Tibial nerve (tissue), 4 donors: Measurements from ENCODE around the gene CCDC188. TPM values are rescaled to one million over a fixed set of nuclear protein-coding genes. Genes with fewer than 3 reads are reported as not detected.

Experiments
- DNase-seq, 2 donors: peaks; one replicate each; pipeline ENCODE4 v3.0.0-alpha.2; 2019; ENCODE audit warnings: low spot score in 2 of 2
- H3K27ac ChIP-seq, 4 donors: fragments of 200-600 bp; sonication (generic) in 3 of 4; one replicate each; pipeline ENCODE4 v1.5.1; 2017 to 2019; ENCODE audit warnings: mild to moderate bottlenecking in 1 of 4
- H3K27me3 ChIP-seq, 2 donors: fragments of 200-600 bp; sonication (generic) in 1 of 2; one replicate each; pipeline versions ENCODE4 v1.5.1 to v1.6.0; 2017 to 2019
- H3K36me3 ChIP-seq, 3 donors: fragments of 200-600 bp; sonication (generic); one replicate each; pipeline ENCODE4 v1.5.1; 2018 to 2019
- H3K4me1 ChIP-seq, 4 donors: fragments of 200-600 bp; sonication (generic) in 3 of 4; one replicate each; pipeline ENCODE4 v1.5.1; 2017 to 2019
- H3K4me3 ChIP-seq, 4 donors: fragments of 200-600 bp; sonication (generic) in 3 of 4; one replicate each; pipeline ENCODE4 v1.5.1; 2017 to 2019; ENCODE audit warnings: mild to moderate bottlenecking in 1 of 4, moderate library complexity in 1 of 4
- H3K9me3 ChIP-seq, 4 donors: fragments of 200-600 bp; sonication (generic) in 3 of 4; one replicate each; pipeline ENCODE4 v1.5.1; 2017 to 2019
- EP300 ChIP-seq, 2 donors: sonication (generic); formaldehyde crosslinking; IDR thresholded peaks; one replicate each; pipeline ENCODE4 v1.6.1; 2017; ENCODE audit warnings: antibody characterized with exemption in 2 of 2, mild to moderate bottlenecking in 1 of 2
- POLR2A ChIP-seq, 2 donors: fragments of 450-650 bp; IDR thresholded peaks; one replicate each; pipeline ENCODE4 v1.6.1; 2017; ENCODE audit warnings: antibody characterized with exemption in 2 of 2, mild to moderate bottlenecking in 2 of 2, moderate library complexity in 2 of 2
- WGBS, 2 donors: methylation state at CpG; one replicate each; pipeline ENCODE4 v1.1.5; 2018; 5-methylcytosine and 5-hydroxymethylcytosine counted together
- total RNA-seq, 4 donors: library from RNA; depleted of rRNA; stranded (reverse); fragments of >200 nt; gene quantifications; one replicate each; pipeline ENCODE4 v1.1.0, GENCODE V29; 2016
- TF ChIP-seq, protein P1 (sequence below), 5 experiments: fragments of 200-600 bp in 3 of 5; fragments of 450-650 bp in 2 of 5; sonication (generic) in 3 of 5; IDR thresholded peaks; one replicate each; pipeline ENCODE4 v1.5.1; 2016 to 2019; ENCODE audit warnings: antibody characterized with exemption in 5 of 5, mild to moderate bottlenecking in 3 of 5, moderate library complexity in 2 of 5

The CCDC188 gene
- total RNA-seq, 4 donors from 2014 or later: 1.5 to 12.4 (median 6.6) TPM

DNA sequence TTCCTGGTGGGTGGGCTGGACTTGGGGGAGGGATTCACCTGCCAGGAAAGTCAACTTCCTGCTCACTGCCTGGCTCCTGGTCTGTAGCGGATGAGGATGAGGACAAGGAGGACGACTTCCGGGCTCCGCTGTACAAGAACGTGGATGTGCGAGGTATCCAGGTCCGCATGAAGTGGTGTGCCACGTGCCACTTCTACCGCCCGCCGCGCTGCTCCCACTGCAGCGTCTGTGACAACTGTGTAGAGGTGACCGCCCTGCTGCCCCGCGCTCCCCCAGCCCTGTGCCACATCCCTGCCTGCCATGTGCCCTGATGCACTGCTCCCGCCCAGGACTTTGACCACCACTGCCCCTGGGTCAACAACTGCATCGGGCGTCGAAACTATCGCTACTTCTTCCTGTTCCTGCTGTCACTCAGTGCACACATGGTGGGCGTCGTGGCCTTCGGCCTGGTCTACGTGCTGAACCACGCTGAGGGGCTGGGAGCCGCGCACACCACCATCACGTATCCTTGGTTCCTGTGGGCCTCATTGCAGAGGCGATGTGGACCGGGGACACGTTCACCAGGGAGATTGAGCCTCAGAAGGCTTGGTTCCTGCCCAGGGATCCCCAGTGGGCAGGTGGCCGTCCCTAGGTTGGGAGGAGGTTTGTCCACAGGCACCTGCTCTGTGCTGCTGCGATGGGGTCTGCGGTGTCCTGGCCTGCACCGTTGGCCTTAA lies 11.3 kb downstream of the CCDC188 start:
- TF ChIP-seq EP300 (IDR thresholded peaks at IDR 0.05) (no peak), POLR2A (IDR thresholded peaks at IDR 0.05) (no peak)
- TF ChIP-seq, protein P1, sequence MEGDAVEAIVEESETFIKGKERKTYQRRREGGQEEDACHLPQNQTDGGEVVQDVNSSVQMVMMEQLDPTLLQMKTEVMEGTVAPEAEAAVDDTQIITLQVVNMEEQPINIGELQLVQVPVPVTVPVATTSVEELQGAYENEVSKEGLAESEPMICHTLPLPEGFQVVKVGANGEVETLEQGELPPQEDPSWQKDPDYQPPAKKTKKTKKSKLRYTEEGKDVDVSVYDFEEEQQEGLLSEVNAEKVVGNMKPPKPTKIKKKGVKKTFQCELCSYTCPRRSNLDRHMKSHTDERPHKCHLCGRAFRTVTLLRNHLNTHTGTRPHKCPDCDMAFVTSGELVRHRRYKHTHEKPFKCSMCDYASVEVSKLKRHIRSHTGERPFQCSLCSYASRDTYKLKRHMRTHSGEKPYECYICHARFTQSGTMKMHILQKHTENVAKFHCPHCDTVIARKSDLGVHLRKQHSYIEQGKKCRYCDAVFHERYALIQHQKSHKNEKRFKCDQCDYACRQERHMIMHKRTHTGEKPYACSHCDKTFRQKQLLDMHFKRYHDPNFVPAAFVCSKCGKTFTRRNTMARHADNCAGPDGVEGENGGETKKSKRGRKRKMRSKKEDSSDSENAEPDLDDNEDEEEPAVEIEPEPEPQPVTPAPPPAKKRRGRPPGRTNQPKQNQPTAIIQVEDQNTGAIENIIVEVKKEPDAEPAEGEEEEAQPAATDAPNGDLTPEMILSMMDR (IDR thresholded peaks at IDR 0.05): no peak
- Histone ChIP-seq H3K27me3 (no peaks in the 10 kb centered on the region), H3K36me3 (peaks cover 0 to 58% (median 0%) of the 10 kb centered on the region in 3 donors), H3K27ac (peak overlapping the region; percentile 23 to 94 (median 60)), H3K4me1 (peaks cover 0 to 59% (median 37%) of the 10 kb centered on the region in 4 donors), H3K9me3 (no peaks in the 10 kb centered on the region), H3K4me3 (no peak overlapping the region)
- 92 to 94% methylated on average over 30 to 35 of the region's 36 CpGs for WGBS, 2 donors
- DNase-seq: no peak

DNA sequence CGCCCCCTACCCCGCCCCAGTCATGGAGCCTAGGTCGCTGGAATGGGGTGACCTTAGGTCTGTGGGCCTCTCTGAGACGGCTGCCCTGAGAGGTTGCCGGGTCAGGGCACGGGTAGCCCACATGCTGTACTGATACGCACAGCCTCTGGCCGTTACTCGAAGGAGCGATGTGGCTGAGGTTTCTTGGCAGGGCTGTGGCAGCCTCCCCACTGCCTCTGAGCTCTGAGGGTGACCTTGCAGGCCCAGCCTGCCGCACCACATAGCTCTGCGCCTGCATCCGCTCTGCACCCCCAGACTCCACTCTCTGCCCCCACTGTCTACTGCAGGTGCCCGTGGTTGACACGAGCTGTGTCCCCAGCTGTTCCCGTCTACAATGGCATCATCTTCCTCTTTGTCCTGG lies 12.0 kb downstream of the CCDC188 start:
- Histone ChIP-seq H3K27ac (peak overlapping the region; percentile 5 to 94 (median 54)), H3K4me1 (peaks cover 0 to 66% (median 44%) of the 10 kb centered on the region in 4 donors)

DNA sequence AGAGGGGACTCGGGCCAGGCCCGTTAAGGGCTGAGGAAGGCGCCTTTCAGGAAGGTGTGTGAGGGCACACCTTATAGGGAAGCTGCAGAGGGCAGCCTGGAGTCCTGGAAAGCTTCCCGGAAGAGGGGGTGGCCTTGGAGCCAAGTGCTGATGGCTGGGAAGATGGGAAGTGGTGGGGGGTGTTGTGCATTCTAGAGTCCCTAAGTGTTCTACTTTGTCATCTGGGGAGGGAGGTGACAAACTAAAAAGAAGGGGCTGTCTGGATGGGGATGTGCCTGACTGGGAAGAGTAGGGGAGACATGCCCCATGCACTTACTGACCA lies 12.5 kb downstream of the CCDC188 start:
- Histone ChIP-seq H3K4me3 (no peak overlapping the region), H3K27me3 (no peaks in the 10 kb centered on the region), H3K27ac (peak overlapping the region; percentile 14 to 94 (median 54)), H3K36me3 (peaks cover 0 to 46% (median 0%) of the 10 kb centered on the region in 3 donors), H3K9me3 (no peaks in the 10 kb centered on the region), H3K4me1 (peaks cover 0 to 71% (median 46%) of the 10 kb centered on the region in 4 donors)
- WGBS, 2 donors: 41 to 50% methylated on average over 4 of the region's 4 CpGs
- DNase-seq: no peak
- TF ChIP-seq POLR2A (IDR thresholded peaks at IDR 0.05) (no peak), EP300 (IDR thresholded peaks at IDR 0.05) (no peak)
- TF ChIP-seq, protein P1 (IDR thresholded peaks at IDR 0.05): no peak

More for the DNA sequence above, 12.0 kb downstream of the CCDC188 start:
- no peaks in the 10 kb centered on the region for H3K27me3 ChIP-seq
- TF ChIP-seq, protein P1 (IDR thresholded peaks at IDR 0.05): no peak
- TF ChIP-seq POLR2A (IDR thresholded peaks at IDR 0.05) (no peak), EP300 (IDR thresholded peaks at IDR 0.05) (peak in 1 of 2 donors; percentile 11)
- 83 to 88% methylated on average over 7 to 16 of the region's 16 CpGs for WGBS, 2 donors
- H3K4me3 ChIP-seq: no peak overlapping the region
- no peak for DNase-seq
- H3K36me3 ChIP-seq: peaks cover 0 to 51% (median 0%) of the 10 kb centered on the region in 3 donors
- no peaks in the 10 kb centered on the region for H3K9me3 ChIP-seq

DNA sequence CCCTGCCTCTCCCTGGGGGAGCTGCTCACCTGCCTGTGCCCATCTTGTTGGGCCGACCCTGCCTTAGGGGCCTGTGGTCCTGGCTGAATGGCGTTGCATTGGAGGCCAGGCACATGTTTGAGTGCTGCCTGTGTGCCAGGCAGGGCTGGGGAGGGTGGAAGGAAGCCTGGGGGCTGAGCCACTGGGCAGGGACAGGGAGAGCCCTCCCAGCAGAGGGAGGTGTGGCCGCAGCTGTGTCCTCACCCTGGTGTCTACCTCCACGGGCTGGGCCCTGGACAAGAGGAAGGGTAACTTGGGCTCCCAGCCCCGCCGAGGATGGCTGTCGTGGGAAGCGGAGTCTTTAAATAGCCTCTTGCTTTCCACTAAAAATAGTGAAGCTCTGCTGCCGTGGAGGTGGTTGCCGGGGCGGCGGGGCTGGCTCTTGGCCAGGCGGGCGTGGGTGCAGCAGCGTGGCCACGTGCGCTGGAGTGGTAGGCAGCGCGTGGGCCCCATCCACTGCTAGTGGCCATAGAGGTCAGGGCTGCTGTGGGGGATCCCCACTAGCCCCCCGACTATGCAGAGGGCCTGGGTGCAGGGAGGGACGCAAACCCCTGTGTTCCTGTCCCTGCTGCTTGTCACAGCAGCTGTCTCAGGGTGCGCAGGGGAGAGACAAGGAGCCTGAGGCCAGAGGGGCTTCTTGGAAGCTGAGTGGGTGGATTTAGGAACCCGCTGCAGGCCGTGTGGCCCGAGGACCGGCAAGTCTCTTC lies 13.0 kb downstream of the CCDC188 start:
- Histone ChIP-seq H3K27me3 (no peaks in the 10 kb centered on the region), H3K4me3 (no peak overlapping the region), H3K36me3 (peaks cover 0 to 41% (median 0%) of the 10 kb centered on the region in 3 donors), H3K27ac (peak overlapping the region; percentile 46 to 94 (median 69)), H3K4me1 (peaks cover 0 to 76% (median 49%) of the 10 kb centered on the region in 4 donors), H3K9me3 (no peaks in the 10 kb centered on the region)
- TF ChIP-seq EP300 (IDR thresholded peaks at IDR 0.05): peak in 1 of 2 donors; percentile 22
- TF ChIP-seq, protein P1 (IDR thresholded peaks at IDR 0.05): no peak
- 28 to 33% methylated on average over 21 to 26 of the region's 26 CpGs for WGBS, 2 donors
- no peak for DNase-seq

DNA sequence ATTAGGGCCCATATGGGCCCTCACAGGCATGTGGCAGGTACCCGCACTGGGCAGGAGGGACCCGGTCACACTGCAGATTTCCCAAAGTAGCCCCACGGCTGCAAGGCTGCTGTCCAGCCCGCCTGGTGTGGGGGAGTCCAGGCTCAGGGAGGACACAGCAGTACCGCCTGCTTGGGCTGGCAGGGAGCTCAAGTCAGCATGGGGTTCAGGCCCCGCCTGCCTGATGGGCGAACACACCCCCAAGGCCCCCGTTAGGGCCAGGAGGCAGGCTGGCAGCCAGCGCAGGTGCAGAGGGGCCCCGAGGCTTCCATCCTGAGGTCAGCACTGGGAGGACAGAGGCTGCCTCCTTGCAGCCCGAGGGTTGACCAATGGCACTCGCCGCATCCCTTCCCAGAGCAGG lies 13.7 kb downstream of the CCDC188 start:
- peaks cover 0 to 82% (median 56%) of the 10 kb centered on the region in 4 donors for H3K4me1 ChIP-seq

More for the DNA sequence above, 13.7 kb downstream of the CCDC188 start:
- no peak for DNase-seq
- no peaks in the 10 kb centered on the region for H3K27me3 ChIP-seq
- no peaks in the 10 kb centered on the region for H3K9me3 ChIP-seq
- H3K27ac ChIP-seq: peak overlapping the region; percentile 46 to 94 (median 69)
- H3K36me3 ChIP-seq: peaks cover 0 to 33% (median 0%) of the 10 kb centered on the region in 3 donors
- no peak overlapping the region for H3K4me3 ChIP-seq
- WGBS, 2 donors: 78 to 82% methylated on average over 7 to 10 of the region's 13 CpGs
- TF ChIP-seq POLR2A (IDR thresholded peaks at IDR 0.05) (no peak), EP300 (IDR thresholded peaks at IDR 0.05) (no peak)
- TF ChIP-seq, protein P1 (IDR thresholded peaks at IDR 0.05): no peak
